ENCODE data around the gene PTPRA. TPM values are rescaled to one million over a fixed set of nuclear protein-coding genes. Genes with fewer than 3 reads are reported as not detected.

Gene PTPRA
- total and polyA plus RNA-seq, 2 of the 13 experiments (the other 11 are each of a cell fraction or from before 2014, with no cell fraction given): 47.2 to 127 TPM

DNA sequence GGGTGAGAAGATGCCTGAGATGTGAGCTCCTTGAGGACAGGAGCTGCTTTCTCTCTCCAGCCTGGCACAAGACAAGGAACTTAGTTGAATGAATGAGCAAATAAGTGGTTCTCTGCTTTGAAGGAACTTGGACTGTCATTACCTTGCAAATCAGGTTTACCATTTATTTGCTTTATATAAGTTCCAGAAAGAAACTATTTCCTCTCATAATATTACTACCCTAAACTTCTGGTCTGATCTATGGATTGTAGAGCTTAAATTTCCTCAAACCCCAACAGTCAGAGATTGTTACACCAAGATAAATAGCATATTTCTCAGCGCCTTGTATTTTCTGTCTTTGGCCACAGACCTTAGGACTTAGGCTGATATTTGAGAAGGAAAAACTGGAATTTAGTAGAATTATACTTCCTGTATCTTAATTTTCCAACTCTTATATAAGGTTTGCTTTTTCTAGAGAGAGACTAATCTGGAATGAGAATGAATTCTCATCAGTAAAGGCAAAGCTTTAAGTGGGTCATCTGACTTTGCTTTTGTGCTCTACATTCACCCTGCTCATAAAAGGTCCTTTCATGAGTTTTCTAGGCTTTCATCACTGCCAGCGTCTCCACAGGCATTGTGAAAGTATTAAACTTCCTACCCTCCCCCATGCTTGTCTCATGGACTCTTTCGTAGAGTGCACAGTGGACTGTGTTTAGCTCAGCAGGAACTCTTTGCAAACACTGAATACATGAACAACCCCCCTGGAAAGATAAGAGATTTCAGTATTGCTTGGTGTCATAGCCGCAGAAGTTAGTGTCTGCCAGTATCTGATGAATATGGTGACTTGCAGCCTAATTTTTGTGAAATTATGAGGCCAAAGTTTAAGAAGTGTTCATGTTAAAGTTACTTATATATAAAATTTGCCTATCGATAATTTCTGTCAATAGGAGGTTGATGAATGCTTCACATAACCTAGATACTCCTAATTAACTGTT is 74.0 kb downstream of the PTPRA start (continued):
- TF ChIP-seq, protein P1, sequence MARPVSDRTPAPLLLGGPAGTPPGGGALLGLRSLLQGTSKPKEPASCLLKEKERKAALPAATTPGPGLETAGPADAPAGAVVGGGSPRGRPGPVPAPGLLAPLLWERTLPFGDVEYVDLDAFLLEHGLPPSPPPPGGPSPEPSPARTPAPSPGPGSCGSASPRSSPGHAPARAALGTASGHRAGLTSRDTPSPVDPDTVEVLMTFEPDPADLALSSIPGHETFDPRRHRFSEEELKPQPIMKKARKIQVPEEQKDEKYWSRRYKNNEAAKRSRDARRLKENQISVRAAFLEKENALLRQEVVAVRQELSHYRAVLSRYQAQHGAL (CRISPR knock-in tag; IDR thresholded peaks at IDR 0.05; ENCODE audit: not compliant biosample characterization): no peak
- no peak for TF ChIP-seq NBN (conservative IDR thresholded peaks at IDR 0.05)
- TF ChIP-seq STAG1 (CRISPR knock-in tag; IDR thresholded peaks at IDR 0.05): no peak; the same call in 1 of the 2 replicates
- TF ChIP-seq, protein P2, sequence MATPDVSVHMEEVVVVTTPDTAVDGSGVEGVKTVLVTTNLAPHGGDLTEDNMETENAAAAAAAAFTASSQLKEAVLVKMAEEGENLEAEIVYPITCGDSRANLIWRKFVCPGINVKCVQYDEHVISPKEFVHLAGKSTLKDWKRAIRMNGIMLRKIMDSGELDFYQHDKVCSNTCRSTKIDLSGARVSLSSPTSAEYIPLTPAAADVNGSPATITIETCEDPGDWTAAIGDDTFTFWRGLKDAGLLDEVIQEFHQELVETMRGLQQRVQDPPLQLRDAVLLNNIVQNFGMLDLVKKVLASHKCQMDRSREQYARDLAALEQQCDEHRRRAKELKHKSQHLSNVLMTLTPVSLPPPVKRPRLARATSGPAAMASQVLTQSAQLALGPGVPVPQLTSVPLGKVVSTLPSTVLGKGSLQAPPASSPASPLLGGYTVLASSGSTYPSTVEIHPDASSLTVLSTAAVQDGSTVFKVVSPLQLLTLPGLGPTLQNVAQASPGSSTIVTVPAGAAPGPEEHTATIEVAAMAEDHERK (CRISPR knock-in tag; IDR thresholded peaks at IDR 0.05; ENCODE audit: low read depth): peak; percentile 66; the same call in 1 of the 2 replicates
- TF ChIP-seq U2AF1 (optimal IDR thresholded peaks at IDR 0.05; ENCODE audit: low read depth, low read length): no peak
- no peak for TF ChIP-seq PRMT3 (CRISPR knock-in tag; IDR thresholded peaks at IDR 0.05; ENCODE audit: borderline replicate concordance, low read depth)
- TF ChIP-seq ZNF605 (CRISPR knock-in tag; IDR thresholded peaks at IDR 0.05): no peak
- peak; percentile 77; the same call in 1 of the 2 replicates for TF ChIP-seq SALL1 (CRISPR knock-in tag; IDR thresholded peaks at IDR 0.05)
- TF ChIP-seq, protein P3, sequence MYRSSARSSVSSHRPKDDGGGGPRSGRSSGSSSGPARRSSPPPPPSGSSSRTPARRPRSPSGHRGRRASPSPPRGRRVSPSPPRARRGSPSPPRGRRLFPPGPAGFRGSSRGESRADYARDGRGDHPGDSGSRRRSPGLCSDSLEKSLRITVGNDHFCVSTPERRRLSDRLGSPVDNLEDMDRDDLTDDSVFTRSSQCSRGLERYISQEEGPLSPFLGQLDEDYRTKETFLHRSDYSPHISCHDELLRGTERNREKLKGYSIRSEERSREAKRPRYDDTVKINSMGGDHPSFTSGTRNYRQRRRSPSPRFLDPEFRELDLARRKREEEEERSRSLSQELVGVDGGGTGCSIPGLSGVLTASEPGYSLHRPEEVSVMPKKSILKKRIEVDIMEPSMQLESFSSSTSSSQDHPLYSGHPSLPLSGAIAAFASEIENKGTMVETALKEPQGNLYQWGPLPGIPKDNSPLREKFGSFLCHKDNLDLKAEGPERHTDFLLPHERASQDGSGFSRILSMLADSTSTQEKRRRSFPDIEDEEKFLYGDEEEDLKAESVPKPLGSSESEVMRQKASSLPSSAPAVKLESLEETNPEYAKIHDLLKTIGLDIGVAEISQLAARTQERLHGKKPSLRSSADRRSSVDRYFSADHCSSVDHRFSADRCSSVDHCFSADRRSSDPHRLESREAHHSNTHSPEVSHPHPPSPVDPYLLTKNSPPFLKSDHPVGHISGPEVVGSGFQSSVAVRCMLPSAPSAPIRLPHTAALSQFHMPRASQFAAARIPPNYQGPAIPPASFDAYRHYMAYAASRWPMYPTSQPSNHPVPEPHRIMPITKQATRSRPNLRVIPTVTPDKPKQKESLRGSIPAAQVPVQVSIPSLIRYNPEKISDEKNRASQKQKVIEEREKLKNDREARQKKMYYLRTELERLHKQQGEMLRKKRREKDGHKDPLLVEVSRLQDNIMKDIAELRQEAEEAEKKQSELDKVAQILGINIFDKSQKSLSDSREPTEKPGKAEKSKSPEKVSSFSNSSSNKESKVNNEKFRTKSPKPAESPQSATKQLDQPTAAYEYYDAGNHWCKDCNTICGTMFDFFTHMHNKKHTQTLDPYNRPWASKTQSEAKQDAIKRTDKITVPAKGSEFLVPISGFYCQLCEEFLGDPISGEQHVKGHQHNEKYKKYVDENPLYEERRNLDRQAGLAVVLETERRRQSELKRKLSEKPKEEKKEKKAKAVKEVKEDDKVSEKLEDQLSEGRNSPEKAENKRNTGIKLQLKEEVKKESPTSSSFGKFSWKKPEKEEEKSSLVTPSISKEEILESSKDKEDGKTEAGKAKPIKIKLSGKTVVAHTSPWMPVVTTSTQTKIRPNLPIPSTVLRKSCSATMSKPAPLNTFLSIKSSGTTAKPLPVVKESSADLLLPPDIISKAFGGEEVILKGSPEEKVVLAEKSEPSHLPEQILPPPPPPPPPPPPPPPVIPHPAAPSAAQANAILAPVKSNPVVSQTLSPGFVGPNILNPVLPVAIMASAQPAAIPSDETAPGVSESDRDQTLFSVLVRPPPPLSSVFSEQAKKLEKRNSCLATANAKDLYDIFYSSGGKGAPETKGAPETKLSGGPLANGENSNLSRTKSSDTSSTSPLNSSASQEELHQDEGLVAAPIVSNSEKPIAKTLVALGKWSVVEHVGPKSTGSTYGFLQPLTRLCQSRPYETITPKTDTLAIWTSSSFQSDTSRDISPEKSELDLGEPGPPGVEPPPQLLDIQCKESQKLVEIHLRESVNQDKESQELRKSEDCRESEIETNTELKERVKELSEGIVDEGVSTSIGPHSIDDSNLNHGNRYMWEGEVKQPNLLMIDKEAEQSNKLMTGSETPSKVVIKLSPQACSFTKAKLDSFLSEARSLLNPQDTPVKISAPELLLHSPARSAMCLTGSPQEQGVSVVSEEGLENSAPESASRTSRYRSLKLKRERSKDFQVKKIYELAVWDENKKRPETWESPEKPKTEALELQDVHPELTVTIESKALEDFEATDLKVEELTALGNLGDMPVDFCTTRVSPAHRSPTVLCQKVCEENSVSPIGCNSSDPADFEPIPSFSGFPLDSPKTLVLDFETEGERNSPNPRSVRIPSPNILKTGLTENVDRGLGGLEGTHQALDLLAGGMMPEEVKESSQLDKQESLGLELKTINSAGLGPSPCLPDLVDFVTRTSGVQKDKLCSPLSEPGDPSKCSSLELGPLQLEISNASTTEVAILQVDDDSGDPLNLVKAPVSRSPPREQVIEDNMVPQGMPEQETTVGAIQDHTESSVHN (CRISPR knock-in tag; IDR thresholded peaks at IDR 0.05): no peak
- TF ChIP-seq MATR3 (CRISPR knock-in tag; IDR thresholded peaks at IDR 0.05): no peak
- TF ChIP-seq EED (CRISPR knock-in tag; IDR thresholded peaks at IDR 0.05): no peak
- TF ChIP-seq ZBTB3 (CRISPR knock-in tag; IDR thresholded peaks at IDR 0.05; ENCODE audit: borderline replicate concordance, low read depth): 0 out of 2 replicates have a peak, but pooled peaks have one; percentile 52
- TF ChIP-seq RBM39 (IDR thresholded peaks at IDR 0.05; ENCODE audit: low read depth, low read length, poor library complexity, severe bottlenecking): no peak
- no peak for TF ChIP-seq ZSCAN30 (CRISPR knock-in tag; IDR thresholded peaks at IDR 0.05)
- TF ChIP-seq ZNF83 (CRISPR knock-in tag; IDR thresholded peaks at IDR 0.05; ENCODE audit: borderline replicate concordance): no peak
- TF ChIP-seq ZNF780A (CRISPR knock-in tag; IDR thresholded peaks at IDR 0.05): 0 out of 2 replicates have a peak, but pooled peaks have one; percentile 74
- TF ChIP-seq ZNF292 (CRISPR knock-in tag; IDR thresholded peaks at IDR 0.05; ENCODE audit: borderline replicate concordance, low read depth): peak; percentile 92; the same call in 1 of the 2 replicates
- TF ChIP-seq FOSL2 (CRISPR knock-in tag; IDR thresholded peaks at IDR 0.05): peak; percentile 84
